Activated T-cell treated with anti-CD3 and anti-CD28 coated beads for 1 hour (primary cell): Measurements from ENCODE around the gene SLC26A9.

Experiments
- DNase-seq: peaks from one replicate; pipeline ENCODE4 v3.0.0-alpha.2; 2020; ENCODE audit warnings: low read depth

The SLC26A9 gene

GRCh38 chr1:205973377-205974232 lies 30.3 kb upstream of the SLC26A9 start:
- no peak for DNase-seq

GRCh38 chr1:205972491-205973168 lies 29.4 kb upstream of the SLC26A9 start:
- DNase-seq: no peak

GRCh38 chr1:205972081-205972480 lies 28.8 kb upstream of the SLC26A9 start:
- no peak for DNase-seq

DNA sequence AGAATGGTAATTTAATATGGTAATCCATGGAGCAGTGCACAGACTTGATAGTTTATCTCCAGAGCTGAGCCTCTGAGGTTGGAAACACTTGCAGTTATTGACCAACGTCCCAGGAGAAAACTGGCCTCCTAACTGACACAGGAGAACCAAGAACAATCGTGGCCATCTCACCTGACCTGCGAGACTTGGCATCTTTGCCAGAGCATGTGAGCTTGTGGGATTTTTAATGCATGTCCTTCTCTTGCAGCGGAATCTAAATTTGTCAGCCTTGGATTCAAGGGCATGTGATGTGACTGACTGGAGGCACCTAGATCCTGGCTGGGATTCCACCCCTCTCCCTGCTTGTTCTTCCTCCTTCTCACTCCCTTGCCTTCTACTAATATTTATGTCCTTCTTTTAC lies 27.8 kb upstream of the SLC26A9 start:
- DNase-seq: no peak

GRCh38 chr1:205970486-205970885 lies 27.2 kb upstream of the SLC26A9 start:
- DNase-seq: no peak

DNA sequence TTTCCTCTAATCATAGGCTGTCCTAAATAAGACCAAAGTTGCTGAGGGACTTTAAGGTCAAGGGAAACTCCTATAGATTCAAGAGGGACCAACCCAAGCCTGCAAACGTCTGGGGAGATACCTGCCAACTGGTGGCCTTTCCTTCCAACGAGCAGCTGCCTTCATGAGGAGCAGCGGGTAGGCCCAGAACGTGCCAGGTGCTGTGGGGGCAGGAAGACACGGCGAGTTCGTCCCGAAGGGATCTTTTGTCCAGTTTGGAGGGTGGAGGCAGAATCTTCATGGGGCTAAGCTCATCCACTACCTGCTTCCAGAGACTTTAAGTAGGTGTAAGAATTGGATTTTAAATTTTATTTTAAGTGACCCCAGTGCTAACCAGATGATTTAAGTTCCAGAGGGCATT lies 26.0 kb upstream of the SLC26A9 start:
- no peak for DNase-seq

DNA sequence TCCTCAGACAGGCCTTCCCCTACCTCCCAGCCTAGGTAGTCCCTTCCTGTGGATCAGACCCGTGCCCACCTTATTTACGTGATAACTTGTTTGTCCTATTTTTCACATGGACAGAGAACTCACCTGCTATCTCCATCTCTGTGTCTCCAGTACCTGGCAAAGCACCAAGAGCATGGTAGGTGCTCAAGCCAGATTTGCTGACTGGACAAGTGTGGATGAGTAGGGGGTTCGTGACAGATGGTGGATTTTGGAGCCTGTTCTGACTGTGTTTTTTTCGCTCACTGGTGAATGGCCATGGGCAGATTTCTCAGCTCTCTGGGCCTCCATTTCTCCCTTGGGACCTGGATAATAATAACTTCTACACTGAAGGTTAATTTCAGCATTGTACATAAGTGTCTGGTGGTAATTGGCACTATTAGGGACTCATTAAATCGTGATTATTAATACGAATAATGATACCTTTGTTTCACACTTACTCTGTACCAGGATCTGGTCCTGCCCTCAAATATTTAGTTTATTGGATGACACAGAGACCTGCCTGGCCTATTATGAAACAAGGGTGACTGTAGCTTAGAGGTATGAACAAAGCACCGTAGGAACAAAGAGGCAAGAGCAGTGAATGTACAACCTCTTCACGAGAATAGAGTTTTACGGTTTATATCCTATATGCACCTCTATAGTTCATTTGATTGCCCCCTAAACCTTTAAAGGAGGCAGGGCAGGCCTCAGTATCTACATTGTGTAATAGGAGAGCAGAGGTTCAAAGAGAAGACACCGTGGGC lies 24.5 kb upstream of the SLC26A9 start:
- no peak for DNase-seq

- DNase-seq: no peak
Observed at GRCh38 chr1:205965036-205965884, 22.0 kb upstream of the SLC26A9 start.

- no peak for DNase-seq
Observed at GRCh38 chr1:205963352-205964155, 20.3 kb upstream of the SLC26A9 start.

- DNase-seq: no peak
Observed at GRCh38 chr1:205962821-205963221, 19.6 kb upstream of the SLC26A9 start.

GRCh38 chr1:205961991-205962820 lies 18.9 kb upstream of the SLC26A9 start:
- DNase-seq: no peak

DNA sequence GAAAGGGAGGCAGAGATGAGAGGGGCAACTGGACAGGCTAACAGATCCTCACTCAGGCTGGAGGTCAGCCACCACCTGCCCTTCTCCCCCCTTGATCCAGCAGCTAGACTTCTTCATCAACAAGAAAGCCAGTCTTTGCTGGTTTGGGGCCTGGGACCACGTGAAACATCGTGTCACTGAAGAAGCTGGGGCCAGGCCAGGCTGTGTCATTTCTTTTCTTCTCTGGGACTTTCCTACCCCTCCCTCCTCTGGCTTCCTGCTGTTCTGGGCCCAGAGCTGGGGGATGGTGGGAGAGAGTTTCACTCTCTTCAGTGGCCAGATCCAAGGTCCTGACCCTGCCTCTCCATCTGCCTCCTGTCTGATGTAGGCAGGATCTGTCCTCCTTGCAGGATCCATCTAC lies 18.1 kb upstream of the SLC26A9 start:
- DNase-seq: no peak

DNA sequence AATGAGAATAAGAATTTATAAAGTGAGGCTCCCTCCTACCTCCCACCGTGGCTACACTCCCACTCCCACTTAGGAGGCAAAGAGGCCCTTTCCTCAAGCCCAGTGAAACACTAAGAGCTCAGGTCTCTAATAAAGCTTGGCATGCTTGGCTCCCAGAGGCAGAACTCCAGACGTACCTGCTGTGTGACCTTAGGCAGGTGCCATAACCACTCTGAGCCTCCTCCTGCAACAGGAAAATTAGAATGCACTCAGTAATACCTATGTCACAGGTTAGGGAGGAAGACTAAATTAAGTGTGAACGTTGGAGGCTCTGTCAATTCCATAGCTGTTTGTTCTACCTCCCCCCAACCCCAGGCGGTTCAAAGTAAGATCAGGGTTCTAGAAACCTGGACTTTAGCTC lies 16.5 kb upstream of the SLC26A9 start:
- DNase-seq: no peak

DNA sequence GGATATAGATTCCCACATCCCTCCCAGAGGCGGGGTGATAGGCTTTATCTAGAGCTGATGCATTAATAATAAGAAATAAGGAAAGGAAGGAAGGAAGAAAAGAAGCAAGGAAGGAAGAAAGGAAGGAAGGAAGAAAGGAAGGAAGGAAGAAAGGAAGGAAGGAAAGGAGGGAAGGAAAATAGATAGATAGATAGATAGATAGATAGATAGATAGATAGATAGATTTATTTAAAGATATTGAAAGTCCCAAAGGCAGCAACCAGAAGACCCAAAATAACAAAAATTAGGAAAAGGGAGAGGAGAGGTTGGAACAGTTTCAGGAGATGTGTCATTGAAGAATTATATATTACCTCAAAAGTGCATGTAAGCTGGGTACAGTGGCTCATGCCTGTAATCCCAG lies 12.2 kb upstream of the SLC26A9 start:
- DNase-seq: no peak

- DNase-seq: no peak
Observed at GRCh38 chr1:205954819-205955404, 11.7 kb upstream of the SLC26A9 start.

DNA sequence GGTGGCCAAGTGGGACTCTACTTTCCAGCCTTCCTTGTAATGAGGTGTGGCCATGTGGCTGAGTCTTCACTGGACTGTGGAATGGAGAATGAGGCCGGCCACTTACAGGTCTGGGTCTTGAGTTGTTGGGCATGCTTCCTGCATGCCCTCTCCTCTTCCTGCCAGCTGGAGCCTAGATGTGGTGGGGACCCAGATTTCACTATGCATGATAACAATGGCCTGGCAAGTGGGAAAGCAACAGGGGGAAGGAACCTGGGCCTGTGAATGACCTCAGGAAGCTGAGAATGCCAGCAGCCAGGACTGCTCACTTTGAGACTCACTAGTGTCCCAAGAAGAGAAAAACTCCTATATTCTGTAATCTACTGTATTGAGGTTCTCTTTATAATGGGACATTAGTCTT lies 8.5 kb upstream of the SLC26A9 start:
- no peak for DNase-seq

GRCh38 chr1:205950826-205951549 lies 7.7 kb upstream of the SLC26A9 start:
- no peak for DNase-seq

- no peak for DNase-seq
Observed at GRCh38 chr1:205950280-205950679, 7.0 kb upstream of the SLC26A9 start.

DNA sequence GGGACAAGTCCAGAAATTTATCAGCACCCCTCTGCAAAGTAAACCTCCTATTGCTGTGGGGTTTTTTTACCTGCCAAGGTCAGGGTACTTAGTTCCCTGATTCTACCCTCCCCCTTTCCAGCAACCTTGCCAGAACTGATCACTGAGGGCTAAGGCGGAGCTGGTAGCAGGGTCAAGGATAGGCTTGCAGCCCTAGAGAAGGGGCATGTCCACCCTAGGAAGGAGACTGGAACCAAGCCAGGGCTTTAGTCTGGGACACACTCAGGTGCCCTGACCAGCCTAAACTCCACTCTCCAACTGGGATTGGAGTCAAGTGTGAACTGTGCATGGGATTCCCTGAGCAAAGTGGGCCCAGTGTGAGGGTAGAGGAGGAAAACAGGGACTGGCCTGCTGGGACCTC lies 6.5 kb upstream of the SLC26A9 start:
- DNase-seq: no peak
